CD4-positive, alpha-beta T cell treated with Interleukin-10 for 1 hour (primary cell): Measurements from ENCODE around the gene LSMEM2.
"Not testable (repeated sequence)": the region's sequence is repeated elsewhere in the genome, so short reads cannot be mapped to it uniquely, and the experiment has no call there.

ENCODE experiments used
- DNase-seq: peaks from one replicate; pipeline ENCODE4 v3.0.0-alpha.2; 2020

LSMEM2 gene

DNA sequence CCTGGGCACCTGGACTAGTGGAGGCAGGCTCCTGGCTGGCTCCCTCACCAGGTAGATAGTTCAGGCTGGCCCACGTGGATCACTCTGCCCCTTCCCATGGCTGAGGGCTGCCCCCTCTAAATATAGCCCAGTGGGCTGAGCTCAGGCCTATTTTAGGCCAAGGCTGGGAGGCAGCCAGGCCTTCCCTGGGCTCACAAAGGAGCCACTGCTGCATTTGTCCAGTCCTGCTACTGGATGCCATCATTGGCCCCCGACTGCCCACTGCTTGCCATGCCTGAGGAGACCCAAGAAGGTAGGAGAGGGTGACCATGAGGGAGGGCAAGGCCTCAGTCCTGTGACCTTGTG, at the start of gene LSMEM2:
Gene LSMEM2, plus strand, starts transcription at position 208 of the 345 bp plus-strand sequence. Its CDS starts 27 bp downstream, at position 235.
- no peak for DNase-seq

DNA sequence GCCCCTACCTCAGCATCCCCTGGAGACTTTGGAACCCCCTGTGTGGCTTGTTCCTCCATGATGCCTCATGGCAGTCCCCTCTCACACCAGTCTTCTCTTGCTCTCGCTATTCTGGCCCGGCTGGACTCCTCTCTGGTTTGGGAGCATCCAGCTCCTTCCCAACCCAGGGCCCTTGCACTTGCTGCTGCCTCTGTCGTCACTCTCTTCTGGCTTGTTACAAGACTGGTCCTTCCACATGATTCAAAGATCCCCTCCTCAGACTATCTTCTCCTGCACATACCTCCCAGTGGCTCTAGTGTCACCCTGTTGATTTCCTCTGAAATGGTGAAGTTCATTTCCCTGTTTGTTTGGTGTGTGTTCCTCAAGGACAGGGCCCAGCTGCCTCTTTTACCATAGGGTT, 49.4 kb upstream of the LSMEM2 start:
- DNase-seq = no peak

DNA sequence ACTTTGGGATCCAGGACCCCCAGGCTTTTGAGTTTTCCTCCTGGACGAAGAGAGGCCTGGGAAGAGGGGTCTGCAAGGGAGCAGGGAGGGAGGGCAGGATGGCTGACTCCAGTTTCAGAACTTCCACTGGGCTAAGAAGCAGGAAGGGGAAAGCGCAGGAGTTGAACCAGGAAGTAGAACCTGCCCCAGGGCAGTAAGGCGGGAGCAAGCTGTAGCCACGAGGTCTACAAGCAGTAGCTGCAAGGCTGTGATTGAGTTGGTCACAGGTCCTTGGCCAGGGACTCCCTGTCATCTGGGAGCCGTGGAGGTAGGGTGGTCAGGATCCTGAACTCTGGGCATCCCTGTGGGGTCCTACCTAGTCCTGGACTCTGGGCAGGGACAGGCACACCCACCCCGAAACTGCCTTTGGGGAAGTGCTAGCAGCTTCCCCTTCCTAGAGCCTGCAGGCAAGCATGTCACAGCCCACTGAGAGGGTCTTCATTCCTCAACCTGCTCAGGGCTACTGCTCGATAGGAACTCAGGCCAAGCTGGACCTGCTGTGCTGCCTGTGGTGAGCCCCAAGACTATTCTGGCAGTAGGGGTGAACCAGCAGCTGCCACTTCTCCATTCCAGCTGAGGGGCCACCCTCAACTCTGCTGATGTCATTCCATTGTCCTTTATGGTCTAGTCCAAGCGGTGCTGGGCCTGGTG, 48.6 kb upstream of the LSMEM2 start:
- DNase-seq = no peak

DNA sequence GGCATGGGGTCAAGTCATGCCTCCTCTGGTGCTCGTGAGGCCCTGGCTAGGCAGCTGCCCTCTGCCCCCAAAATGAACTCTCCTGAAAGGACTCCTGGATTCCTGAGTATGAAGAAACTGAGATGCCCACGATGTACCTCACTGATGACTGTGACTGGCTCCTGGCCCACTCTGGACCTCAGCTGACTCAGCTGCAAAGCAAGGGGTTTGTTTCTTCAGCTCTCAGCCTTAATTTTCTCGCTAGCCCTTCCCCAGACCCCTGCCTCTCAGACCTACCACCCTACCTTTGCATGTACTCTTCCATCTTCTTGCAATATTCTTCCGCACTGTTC, 48.1 kb upstream of the LSMEM2 start:
- DNase-seq = no peak

DNA sequence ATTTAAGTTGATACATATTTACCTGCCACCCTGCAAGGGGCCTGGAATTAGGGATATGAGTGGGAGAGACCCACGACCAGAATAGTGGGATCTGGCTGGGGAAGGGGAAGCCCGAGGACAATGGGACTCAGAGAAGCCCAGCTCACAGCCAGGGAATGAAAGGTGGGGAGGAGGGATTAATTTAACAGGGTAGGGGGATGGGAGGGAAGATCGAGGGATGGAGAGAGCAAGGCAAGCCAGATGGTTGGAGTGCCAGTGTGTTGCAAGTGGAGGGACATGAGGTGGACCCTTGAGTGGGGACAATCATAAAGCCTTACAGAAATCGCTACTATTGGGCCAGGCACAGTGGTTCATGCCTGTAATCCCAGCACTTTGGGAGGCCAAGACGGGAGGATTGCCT, 47.3 kb upstream of the LSMEM2 start:
- no peak for DNase-seq

DNA sequence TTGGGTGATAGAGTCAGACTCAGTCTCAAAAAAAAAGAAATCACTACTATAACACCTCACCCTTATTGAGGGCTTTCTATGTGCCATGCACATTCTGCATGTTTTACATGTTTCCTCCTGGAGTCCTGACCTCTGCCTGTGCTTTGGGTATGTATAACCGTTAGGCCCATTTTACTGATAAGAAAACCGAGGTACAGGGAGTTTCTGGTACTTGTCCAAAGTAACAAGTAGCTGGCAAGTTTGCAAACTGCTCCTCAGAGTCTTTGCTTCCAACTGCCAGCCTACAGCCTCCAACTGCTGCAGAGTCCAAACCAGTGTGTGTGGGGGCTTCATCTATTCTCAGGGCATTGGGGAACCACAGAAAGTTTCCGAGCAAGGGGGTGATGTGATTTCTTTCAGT, 46.6 kb upstream of the LSMEM2 start:
- DNase-seq = no peak

DNA sequence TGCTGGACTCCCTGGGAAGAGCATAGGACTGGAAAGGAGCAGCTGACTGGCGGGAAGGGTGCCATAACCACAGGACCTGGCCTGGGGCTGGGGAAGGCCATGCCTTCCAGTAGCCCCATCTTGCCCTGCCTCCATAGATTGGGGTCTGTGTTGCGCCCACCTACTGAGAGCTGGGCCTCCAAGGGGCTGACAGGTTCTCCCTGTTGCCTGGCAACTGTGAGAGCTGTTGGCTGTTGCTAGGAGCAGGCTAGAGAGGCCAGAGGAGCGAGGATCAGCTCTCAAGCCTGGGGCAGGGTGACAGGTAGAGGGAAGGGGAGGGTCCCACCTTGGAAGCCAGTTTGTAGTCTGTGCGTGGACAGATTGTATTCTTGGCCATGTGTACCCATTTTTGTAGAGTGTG, 45.7 kb upstream of the LSMEM2 start:
- no peak for DNase-seq

DNA sequence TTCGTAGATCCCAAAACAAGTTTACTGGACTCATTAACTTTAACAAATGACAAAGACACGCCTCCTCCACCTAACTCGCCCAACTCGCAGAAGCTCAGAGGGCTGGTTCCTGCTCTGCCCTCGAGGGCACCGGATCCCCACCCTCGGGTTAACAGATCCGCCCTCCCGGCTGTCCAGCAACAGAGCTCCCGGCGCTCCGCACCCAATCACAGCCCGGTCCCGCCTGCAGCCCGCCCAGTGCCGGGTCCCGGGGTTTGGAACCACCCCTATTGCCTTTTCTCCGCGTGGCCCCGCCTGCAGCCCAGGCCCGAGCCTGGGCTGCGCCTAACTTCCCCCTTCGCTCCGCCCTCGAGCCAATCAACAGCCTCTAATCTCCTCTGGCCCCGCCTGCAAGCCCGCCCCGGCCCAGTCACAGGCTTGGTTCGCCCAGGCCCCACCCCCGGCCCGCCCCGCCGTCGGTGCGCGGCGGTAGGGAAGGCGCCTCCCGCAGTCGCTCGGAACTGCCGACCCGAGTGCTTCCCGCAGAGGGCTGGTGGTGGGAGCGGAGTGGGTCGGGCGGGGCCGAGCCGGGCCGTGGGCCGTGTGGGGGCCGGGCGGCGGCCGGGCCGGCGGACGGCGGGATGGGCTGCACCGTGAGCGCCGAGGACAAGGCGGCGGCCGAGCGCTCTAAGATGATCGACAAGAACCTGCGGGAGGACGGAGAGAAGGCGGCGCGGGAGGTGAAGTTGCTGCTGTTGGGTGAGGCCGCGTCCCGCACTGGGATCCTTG, 43.0 kb upstream of the LSMEM2 start, which contains the start of gene GNAI2:
Gene GNAI2, plus strand, starts transcription at position 489 of the 768 bp plus-strand sequence. Its CDS starts 132 bp downstream, at position 621.
- DNase-seq = peak; percentile 99

DNA sequence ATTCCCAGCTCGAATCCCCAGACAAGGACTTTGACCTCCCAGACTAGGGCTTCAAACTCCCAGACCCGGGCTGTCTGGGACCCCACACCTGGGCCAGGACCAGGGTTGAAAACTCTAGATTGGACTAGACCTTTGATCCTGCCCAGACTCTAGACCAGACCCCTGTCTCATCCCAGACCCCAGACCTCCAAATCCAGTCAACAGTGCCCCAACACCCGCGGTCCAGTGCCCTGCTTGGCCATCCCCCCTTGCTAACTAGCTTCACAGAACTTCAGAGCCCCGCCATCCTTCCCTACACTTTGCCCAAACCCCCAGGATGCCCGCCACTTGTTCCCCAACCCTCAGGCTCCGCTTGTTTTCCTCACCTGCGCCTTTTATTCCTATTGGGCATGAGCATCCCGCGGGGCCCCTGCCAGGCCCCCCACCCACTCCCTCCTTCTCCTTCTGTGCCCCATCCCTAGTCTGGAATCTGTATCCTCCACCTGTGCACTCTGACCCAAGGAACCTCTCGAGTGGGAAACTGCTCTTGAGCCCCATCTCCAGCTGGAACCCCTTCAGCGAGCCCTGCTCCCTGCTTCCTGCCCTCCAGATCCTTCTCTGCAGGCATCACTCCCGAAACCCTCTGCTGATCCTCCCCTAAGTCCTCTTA, 42.3 kb upstream of the LSMEM2 start:
- no peak for DNase-seq

DNA sequence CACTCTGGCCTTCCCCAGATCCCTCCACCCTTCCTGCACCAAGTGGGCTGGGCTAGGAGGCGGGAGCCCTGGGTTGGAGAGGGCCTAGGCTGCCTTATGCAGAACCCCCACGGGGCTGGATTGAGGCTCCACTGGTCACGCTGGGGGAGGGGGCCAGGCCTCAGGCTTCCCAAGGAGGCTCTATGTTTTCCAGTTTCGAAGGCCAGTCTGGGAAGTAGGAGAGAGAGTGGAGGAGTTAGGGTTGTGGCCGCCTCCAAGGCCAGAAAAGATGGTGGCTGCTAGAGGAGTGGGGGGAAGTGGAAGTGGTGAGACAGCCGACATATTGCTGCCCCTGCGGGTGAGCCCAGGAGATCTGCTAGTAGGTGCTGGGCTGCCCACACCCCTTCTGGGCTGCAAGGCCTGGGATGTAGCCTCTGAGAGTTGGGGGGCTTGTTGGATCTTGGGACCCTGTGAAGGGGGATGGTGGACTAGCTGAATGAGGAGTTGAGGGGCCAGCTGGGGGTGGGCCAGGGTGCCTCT, 41.7 kb upstream of the LSMEM2 start:
- DNase-seq = peak; percentile 45

DNA sequence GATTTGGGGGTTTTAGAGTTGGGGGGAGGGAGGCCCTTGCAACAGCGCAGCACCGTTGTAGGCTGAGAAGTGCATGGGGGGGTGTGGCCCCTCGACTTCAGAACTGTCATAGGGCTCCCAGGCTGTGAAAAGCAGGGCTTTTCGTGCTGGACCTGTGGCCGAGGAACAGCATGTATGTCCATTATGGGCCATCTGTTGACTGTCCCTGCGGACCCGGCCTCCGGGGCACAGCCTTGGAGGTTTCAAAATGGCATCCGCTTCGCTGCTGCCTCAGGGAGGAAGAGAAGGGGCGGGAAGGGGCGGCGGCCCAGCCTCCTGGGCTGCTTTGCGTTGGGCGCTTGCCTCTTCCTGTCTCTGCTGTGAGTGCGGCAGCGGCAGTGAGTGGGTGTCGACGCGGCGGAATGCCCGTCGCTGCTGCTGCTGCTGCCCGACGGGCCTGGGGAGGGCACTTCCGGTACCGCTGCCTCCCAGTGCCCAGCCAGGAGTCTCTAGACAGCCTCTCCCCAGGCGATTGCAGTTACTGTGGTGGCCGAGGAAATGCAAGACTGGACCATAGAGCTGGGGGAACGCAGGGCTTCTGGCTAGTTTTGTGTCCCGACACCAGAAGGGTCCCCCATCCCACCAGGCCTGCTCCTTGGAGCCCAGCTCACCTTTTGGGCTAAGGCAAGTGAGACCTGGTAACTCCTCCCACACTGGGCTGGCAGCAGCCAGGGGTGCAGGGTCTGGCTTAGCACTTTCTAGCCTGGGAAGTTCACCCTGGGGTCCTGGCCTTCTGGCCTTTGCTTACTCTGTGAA, 40.9 kb upstream of the LSMEM2 start:
- peak; percentile 88 for DNase-seq

DNA sequence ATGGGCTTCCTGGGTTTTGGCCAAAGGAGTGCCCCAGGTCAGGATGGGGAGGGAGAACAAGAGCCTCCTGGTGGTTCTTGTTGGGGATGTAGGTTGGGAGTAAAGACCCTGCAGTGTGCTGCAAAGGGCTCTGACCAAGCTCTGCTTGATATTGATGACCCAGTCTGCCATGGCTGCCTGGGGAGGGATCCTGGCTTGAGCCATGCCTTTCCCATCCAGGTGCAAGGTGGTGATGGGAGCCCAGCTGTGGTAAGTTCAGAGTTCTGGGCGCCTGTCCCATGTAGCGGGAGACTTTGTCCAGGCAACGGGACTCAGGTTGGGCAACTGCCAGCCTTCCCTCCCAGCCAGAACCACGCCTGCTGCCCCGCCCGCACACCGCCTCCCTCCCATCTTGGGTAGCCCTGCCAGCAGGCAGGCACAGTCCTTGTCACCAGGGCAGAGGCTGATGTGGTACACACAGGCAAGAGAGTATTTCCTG, 40.3 kb upstream of the LSMEM2 start:
- DNase-seq = no peak

DNA sequence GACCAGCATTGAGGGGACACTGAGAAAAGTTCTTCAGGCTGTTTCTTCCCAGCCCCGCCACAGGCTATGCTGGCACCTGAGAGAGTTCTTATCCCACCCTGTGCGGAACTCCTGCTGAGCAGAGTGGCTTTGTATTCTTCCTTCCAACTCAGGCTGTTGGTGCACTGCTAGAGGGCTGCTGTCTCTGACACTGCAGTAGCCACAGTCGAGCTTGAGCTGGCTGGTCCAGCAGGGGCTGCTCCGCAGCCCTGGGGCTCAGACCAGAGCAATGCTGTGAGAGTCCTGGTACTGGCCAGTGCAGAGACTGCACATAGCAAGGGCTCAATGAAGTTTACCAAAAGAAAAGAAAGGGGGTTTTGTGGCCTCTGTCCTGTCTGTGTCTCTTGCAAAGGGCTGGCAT, 39.2 kb upstream of the LSMEM2 start:
- DNase-seq = no peak

DNA sequence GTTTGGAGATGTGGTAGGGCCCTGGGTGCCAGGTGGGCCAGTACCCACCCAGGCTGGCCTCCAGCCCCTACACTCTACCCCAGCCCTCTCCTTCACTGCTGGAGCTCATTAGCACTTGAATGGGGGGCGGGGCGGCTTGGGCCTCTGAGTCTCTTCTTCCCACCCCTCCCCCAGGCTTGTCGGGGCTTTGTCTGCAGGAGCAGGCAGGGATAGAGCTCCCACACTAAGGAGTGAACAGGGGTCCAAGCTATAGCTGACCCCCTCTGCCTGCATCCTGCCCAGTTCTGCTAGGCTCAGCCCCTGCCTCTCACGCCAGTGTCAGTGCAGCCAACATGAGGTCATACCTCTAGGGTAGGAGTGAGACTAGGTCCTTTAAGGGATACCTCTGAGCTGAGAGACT, 37.7 kb upstream of the LSMEM2 start:
- no peak for DNase-seq

DNA sequence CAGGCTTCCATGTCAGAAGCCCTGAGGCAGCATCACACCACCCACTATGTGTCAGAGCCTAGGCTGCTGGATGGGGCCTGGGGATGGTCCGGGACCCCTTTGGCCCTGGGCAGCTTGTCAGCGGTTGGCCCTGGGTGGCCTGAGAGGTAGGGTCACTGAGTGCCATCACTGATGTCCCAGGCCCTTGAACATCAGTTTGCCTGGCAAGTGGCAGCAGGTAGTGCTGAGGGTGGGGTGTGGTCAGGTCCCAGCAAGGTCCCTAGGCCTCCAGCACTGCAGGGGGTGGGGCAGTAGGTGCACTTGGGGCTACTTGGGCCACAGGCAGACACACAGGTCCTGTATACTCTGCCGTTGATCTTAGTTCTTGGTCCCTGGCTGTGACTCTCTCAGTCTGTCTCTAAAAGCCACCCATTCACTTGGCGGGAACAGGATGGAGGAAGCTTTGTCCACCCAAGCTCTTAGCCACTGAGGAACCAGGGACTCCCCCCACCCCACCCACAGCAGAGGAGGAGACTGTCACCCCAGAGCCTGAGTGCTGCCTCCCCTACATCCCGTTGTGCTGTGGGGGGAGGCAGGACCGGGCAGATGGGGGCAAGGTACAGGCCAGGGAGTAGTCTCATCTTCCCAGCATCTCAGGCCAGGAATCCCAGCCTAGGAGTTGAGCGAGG, 37.0 kb upstream of the LSMEM2 start:
- DNase-seq = no peak

DNA sequence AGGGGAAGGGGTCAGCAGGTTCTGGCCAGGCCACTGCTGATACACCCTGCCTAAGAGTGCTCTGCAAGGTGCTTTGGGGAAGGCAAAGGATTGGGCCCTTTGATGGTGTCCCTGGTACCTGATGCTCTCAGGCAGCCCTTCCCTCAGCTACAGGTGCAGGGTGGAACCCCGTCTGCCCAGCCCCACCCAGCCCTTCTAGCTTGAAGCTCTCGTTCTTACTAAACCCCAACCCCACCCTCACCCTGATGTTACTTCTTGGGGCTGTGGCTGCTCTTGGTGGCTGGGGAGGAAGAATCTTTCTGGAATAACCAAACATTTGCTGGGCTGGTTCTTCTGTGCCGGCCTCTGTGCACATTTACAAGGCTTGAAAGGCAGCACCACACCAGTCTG, 36.5 kb upstream of the LSMEM2 start:
- no peak for DNase-seq

DNA sequence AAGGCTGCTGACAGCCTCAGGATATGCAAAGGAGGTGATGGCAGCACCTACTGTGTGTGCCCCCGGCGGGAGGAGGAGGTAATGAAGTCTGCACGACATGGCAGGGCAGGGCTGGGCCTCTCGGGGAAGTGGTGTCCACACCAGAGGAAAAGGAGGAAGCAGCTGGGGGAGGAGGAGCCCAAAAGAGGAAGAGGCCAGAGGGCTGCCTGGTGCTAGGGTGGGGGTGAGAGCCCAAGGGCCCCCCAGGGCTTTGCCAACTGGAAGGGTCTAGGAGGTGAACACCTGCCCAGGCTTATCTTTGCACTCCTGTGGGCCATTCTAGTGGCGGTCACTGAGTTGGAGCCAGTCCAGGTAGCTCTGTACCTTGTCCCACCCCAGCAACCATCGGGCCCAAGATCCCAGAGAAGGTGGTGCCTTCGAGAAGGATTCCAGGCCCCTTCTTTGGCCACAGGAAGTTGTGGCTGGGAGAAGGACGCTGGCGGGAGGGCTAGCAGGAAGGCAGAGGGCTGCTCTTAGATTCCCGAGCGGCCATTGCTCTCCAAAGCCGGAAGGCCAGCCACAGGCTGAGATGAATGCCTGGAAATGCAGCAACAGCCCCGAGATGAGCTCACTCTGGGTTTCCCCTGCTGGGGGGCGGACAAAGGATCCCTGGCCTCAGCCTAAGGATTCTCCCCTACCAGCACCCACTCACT, 35.9 kb upstream of the LSMEM2 start:
- peak; percentile 63 for DNase-seq

DNA sequence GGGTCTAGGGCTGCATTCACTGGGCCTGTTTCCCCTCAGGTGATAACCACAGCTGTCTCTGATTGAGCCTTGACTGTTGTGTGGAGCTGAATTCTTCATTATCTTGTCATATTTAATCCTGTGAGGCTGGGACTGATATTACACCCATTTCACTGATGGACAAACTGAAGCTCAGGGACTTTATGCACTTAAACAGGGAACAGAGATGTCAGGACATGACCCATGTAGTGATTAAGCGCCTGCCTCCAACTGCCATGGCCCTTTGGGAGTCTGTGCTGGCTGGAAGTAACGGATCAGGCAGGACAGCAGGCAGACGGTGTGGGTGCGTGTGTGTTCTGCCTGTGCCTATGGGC, 35.4 kb upstream of the LSMEM2 start:
- DNase-seq = no peak

DNA sequence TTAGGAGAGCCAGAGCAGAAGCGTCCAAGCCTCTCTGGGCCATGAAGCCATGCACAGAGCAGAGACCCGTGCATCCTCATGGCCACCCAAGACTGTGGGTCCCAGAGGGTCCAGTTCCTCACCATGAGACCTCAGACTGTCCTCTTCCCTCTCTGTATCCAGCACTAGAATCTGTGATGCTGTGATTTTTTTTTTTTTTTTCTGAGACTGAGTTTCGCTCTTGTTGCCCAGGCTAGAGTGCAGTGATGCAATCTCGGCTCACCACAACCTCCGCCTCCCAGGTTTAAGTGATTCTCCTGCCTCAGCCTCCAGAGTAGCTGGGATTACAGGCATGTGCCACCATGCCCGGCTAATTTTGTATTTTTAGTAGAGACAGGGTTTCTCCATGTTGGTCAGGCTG, 34.1 kb upstream of the LSMEM2 start:
- not testable (repeated sequence) for DNase-seq

DNA sequence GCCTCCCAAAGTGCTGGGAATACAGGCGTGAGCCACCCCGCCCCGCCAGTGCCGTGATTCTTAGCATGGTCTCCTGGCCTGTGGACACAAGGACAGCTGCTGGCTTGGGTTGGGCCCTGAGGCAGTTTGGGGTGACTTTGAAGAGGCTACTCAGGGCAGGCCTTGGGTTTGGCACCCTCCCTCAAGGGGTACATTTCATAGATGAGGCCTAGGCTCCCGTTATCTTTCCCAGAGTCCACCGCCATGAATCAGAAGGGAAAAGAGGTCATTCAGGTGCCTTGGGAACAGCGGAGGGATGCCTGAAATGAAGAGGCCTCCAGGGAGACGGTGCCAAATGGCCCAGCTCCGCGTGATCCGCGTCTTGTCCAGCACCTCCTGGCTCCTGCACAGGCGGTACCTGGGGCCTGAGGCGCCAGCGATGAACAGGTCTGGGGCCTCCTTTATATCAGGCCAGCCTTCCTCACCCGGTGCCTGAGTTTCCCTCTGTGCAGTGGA, 33.6 kb upstream of the LSMEM2 start:
- DNase-seq = no peak

DNA sequence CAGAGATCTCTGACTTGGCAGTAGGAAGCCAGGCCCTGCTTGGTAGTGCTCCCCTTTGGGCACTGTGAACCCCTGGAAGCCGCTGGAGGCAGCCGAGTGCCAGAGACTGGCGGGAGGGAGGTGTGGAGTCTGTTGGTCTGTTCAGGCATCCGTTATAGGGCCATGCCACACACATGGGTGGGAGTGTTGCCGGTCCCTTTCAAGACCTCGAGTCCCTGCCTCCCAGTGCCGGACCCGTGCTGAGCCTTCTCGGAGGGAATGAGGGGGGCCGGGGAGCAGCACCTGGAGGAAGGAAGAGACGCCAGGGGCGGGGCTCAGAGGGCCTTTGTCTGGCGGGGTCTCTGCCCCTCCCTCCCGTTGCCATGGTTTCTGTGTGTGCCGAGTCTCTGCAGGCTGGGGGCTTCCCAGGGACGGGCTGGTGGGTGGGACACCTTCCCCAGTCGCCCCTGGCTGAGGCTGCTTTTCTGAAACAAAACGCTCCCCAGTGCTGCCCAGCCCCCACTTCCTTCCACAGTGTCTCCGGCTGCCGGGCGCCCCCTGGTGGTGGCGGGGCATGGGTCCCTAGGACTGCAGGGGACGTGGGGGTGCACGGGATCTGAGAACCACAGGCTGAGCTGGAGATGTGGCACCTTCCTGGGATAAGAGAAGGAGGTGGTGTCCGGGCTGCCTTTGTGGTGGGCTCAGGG, 32.9 kb upstream of the LSMEM2 start:
- peak; percentile 93 for DNase-seq
